HepG2 (cell line): Measurements from ENCODE around the gene MCM3AP. TPM values are rescaled to one million over a fixed set of nuclear protein-coding genes. Genes with fewer than 3 reads are reported as not detected.

ENCODE experiments used
- FOXM1 ChIP-seq: sonication (generic); formaldehyde crosslinking; IDR thresholded peaks from 2 replicates; pipeline ENCODE4 v1.5.0; 2020; ENCODE audit warnings: missing genetic modification reagents
- HIVEP1 ChIP-seq: sonication (generic); formaldehyde crosslinking; IDR thresholded peaks from 2 replicates; pipeline ENCODE4 v1.4.0; 2020; ENCODE audit warnings: mild to moderate bottlenecking, missing genetic modification reagents
- SKI ChIP-seq: fragments of 450-650 bp; IDR thresholded peaks from one replicate; pipeline ENCODE4 v1.6.1; 2018; ENCODE audit warnings: mild to moderate bottlenecking; ENCODE audit not compliant: partially characterized antibody
- TBX2 ChIP-seq: sonication (generic); formaldehyde crosslinking; IDR thresholded peaks from 2 replicates; pipeline ENCODE4 v1.5.0; 2020; ENCODE audit warnings: missing genetic modification reagents, mild to moderate bottlenecking, borderline replicate concordance
- ZNF160 ChIP-seq: sonication (generic); formaldehyde crosslinking; IDR thresholded peaks from 2 replicates; pipeline ENCODE4 v1.8.0; 2022; ENCODE audit warnings: mild to moderate bottlenecking, inconsistent platforms, missing genetic modification reagents
- ZNF20 ChIP-seq: sonication (generic); formaldehyde crosslinking; IDR thresholded peaks from 2 replicates; pipeline ENCODE4 v1.4.0; 2020; ENCODE audit warnings: mild to moderate bottlenecking, moderate library complexity, missing genetic modification reagents
- ZNF232 ChIP-seq: sonication (generic); formaldehyde crosslinking; IDR thresholded peaks from 2 replicates; pipeline ENCODE4 v1.4.0; 2020; ENCODE audit warnings: missing genetic modification reagents, borderline replicate concordance
- ZNF547 ChIP-seq: sonication (generic); formaldehyde crosslinking; IDR thresholded peaks from 2 replicates; pipeline ENCODE4 v1.5.1; 2020; ENCODE audit warnings: mild to moderate bottlenecking, missing genetic modification reagents
- ZNF598 ChIP-seq: sonication (generic); formaldehyde crosslinking; IDR thresholded peaks from 2 replicates; pipeline ENCODE4 v1.5.1; 2020; ENCODE audit warnings: mild to moderate bottlenecking, missing genetic modification reagents, borderline replicate concordance
- ZNF615 ChIP-seq: sonication (generic); formaldehyde crosslinking; IDR thresholded peaks from 2 replicates; pipeline ENCODE4 v1.5.0; 2020; ENCODE audit warnings: mild to moderate bottlenecking, missing genetic modification reagents, borderline replicate concordance
- ZNF749 ChIP-seq: sonication (generic); formaldehyde crosslinking; IDR thresholded peaks from 2 replicates; pipeline ENCODE4 v1.8.0; 2022; ENCODE audit warnings: mild to moderate bottlenecking, missing genetic modification reagents, moderate library complexity, borderline replicate concordance
- ZNF790 ChIP-seq: sonication (generic); formaldehyde crosslinking; IDR thresholded peaks from 2 replicates; pipeline ENCODE4 v1.8.0; 2022; ENCODE audit warnings: missing genetic modification reagents, mild to moderate bottlenecking, borderline replicate concordance
- ZSCAN12 ChIP-seq: sonication (generic); formaldehyde crosslinking; IDR thresholded peaks from 2 replicates; pipeline ENCODE4 v1.9.0; 2021; ENCODE audit warnings: mild to moderate bottlenecking, missing genetic modification reagents
- polyA plus RNA-seq, 8 experiments: library from polyadenylated mRNA; depleted of rRNA in 3 of 8; stranded (reverse) in 7 of 8; unstranded in 1 of 8; fragments of >200 nt; fragmentation: Illumina TruSeq in 4 of 8; extraction: Trizol in 4 of 8; gene quantifications; 2 replicates each; pipeline versions ENCODE4 v1.2.1 to v1.2.3, GENCODE V29; 2011 to 2016; ENCODE audit warnings: low read depth in 4 of 8, missing spikeins in 1 of 8, mixed read lengths in 1 of 8; ENCODE audit not compliant: insufficient read depth in 1 of 8
- total RNA-seq, 5 experiments: library from RNA; depleted of rRNA; stranded (reverse); fragments of >200 nt; fragmentation: Illumina TruSeq; extraction: Trizol; gene quantifications; 2 replicates each; pipeline ENCODE4 v1.2.3, GENCODE V29; 2016; ENCODE audit warnings: low read depth in 1 of 5
- TF ChIP-seq, protein P1 (sequence below): sonication (generic); formaldehyde crosslinking; IDR thresholded peaks from 2 replicates; pipeline ENCODE4 v1.4.0; 2020; ENCODE audit warnings: low read depth, missing genetic modification reagents
- TF ChIP-seq, protein P2 (sequence below), 2 experiments: fragments of 450-650 bp in 1 of 2; sonication (generic) in 1 of 2; formaldehyde crosslinking; IDR thresholded peaks; 2 replicates each; pipeline versions ENCODE4 v1.5.0 to v1.8.0; 2020 to 2022; ENCODE audit warnings: mild to moderate bottlenecking in 1 of 2, missing genetic modification reagents in 1 of 2
- TF ChIP-seq, protein P3 (sequence below): IDR thresholded peaks from 2 replicates; pipeline ENCODE4 v1.6.1; 2016; ENCODE audit warnings: low read depth, control low read depth
- TF ChIP-seq, protein P4 (sequence below): sonication (generic); formaldehyde crosslinking; IDR thresholded peaks from 2 replicates; pipeline ENCODE4 v1.9.0; 2021; ENCODE audit warnings: missing genetic modification reagents, borderline replicate concordance

The MCM3AP gene
- total and polyA plus RNA-seq, 2 of the 13 experiments (the other 11 are each of a cell fraction or from before 2014, with no cell fraction given): 27.0 to 54.7 TPM

DNA sequence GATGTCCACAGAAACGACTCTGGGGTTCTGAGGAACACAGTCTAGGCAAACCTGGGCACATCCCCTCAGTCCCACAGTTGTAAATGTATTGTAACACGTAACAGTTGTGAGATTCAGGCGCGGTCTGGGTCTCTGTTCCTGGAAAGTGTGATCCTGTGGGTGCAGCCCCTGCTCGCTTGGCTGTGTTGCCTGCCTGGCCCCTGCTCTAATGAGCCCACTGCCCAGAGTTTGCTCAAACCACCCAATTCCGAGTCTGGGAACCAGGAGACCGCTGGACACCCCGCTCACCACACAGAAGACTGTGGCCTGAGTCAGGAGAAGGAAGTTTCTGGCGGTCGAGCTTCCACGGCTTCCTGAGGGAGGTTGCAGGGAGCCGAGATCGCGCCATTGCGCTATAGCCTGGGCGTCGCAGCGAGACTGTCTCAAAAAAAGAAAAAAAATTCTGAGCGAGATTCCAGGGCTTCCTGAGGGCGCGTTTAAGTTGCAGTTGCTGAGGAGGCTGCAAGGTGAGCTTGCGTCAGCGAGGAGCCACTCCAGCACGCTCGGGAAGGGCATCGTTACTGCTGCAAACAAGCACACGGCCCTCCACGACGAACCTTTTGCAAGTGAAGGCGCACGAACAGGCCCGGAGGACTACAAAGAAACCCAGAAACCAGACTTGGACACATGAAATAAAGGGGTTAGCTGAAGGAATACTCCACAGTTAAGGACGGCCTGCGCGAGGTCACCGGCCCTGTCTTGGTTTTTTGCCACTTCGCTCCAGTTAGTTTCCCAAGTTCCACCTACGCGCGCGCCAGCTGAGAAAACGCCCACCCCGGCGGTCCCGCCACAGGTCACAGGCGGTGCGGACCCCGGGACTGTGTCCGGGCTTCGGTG, 37.2 kb upstream of the MCM3AP start (continued):
- TF ChIP-seq, protein P1, sequence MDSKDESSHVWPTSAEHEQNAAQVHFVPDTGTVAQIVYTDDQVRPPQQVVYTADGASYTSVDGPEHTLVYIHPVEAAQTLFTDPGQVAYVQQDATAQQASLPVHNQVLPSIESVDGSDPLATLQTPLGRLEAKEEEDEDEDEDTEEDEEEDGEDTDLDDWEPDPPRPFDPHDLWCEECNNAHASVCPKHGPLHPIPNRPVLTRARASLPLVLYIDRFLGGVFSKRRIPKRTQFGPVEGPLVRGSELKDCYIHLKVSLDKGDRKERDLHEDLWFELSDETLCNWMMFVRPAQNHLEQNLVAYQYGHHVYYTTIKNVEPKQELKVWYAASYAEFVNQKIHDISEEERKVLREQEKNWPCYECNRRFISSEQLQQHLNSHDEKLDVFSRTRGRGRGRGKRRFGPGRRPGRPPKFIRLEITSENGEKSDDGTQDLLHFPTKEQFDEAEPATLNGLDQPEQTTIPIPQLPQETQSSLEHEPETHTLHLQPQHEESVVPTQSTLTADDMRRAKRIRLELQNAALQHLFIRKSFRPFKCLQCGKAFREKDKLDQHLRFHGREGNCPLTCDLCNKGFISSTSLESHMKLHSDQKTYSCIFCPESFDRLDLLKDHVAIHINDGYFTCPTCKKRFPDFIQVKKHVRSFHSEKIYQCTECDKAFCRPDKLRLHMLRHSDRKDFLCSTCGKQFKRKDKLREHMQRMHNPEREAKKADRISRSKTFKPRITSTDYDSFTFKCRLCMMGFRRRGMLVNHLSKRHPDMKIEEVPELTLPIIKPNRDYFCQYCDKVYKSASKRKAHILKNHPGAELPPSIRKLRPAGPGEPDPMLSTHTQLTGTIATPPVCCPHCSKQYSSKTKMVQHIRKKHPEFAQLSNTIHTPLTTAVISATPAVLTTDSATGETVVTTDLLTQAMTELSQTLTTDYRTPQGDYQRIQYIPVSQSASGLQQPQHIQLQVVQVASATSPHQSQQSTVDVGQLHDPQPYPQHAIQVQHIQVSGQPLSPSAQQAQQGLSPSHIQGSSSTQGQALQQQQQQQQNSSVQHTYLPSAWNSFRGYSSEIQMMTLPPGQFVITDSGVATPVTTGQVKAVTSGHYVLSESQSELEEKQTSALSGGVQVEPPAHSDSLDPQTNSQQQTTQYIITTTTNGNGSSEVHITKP: no peak
- TF ChIP-seq, protein P2, sequence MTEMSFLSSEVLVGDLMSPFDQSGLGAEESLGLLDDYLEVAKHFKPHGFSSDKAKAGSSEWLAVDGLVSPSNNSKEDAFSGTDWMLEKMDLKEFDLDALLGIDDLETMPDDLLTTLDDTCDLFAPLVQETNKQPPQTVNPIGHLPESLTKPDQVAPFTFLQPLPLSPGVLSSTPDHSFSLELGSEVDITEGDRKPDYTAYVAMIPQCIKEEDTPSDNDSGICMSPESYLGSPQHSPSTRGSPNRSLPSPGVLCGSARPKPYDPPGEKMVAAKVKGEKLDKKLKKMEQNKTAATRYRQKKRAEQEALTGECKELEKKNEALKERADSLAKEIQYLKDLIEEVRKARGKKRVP (CRISPR knock-in tag; IDR thresholded peaks at IDR 0.05): 0 out of 4 replicates have a peak, but pooled peaks of 1 of the 2 experiments have one; percentile 39
- TF ChIP-seq, protein P3, sequence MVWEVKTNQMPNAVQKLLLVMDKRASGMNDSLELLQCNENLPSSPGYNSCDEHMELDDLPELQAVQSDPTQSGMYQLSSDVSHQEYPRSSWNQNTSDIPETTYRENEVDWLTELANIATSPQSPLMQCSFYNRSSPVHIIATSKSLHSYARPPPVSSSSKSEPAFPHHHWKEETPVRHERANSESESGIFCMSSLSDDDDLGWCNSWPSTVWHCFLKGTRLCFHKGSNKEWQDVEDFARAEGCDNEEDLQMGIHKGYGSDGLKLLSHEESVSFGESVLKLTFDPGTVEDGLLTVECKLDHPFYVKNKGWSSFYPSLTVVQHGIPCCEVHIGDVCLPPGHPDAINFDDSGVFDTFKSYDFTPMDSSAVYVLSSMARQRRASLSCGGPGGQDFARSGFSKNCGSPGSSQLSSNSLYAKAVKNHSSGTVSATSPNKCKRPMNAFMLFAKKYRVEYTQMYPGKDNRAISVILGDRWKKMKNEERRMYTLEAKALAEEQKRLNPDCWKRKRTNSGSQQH (CRISPR knock-in tag): no peak
- TF ChIP-seq FOXM1 (CRISPR knock-in tag): no peak
- TF ChIP-seq ZNF232: 0 out of 2 replicates have a peak, but pooled peaks have one; percentile 40
- TF ChIP-seq ZNF547: no peak
- no peak for TF ChIP-seq ZNF20 (CRISPR knock-in tag)
- TF ChIP-seq ZNF615 (CRISPR knock-in tag): no peak
- TF ChIP-seq TBX2 (CRISPR knock-in tag): 0 out of 2 replicates have a peak, but pooled peaks have one; percentile 17
- no peak for TF ChIP-seq ZNF598 (CRISPR knock-in tag)
- TF ChIP-seq ZNF749: no peak
- TF ChIP-seq ZNF790 (CRISPR knock-in tag): no peak
- no peak for TF ChIP-seq HIVEP1 (CRISPR knock-in tag)
- no peak for TF ChIP-seq ZNF160 (CRISPR knock-in tag)
- TF ChIP-seq, protein P4, sequence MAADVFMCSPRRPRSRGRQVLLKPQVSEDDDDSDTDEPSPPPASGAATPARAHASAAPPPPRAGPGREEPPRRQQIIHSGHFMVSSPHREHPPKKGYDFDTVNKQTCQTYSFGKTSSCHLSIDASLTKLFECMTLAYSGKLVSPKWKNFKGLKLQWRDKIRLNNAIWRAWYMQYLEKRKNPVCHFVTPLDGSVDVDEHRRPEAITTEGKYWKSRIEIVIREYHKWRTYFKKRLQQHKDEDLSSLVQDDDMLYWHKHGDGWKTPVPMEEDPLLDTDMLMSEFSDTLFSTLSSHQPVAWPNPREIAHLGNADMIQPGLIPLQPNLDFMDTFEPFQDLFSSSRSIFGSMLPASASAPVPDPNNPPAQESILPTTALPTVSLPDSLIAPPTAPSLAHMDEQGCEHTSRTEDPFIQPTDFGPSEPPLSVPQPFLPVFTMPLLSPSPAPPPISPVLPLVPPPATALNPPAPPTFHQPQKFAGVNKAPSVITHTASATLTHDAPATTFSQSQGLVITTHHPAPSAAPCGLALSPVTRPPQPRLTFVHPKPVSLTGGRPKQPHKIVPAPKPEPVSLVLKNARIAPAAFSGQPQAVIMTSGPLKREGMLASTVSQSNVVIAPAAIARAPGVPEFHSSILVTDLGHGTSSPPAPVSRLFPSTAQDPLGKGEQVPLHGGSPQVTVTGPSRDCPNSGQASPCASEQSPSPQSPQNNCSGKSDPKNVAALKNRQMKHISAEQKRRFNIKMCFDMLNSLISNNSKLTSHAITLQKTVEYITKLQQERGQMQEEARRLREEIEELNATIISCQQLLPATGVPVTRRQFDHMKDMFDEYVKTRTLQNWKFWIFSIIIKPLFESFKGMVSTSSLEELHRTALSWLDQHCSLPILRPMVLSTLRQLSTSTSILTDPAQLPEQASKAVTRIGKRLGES: no peak
- no peak for TF ChIP-seq SKI
- TF ChIP-seq ZSCAN12 (CRISPR knock-in tag): no peak
